Activated naive CD4-positive, alpha-beta T cell treated with anti-CD3 and anti-CD28 coated beads, Interleukin-2, amount 50 U/mL, for 24 hours (primary cell): ENCODE results near the gene HSD3B7.
"Not testable (repeated sequence)": the region's sequence is repeated elsewhere in the genome, so short reads cannot be mapped to it uniquely, and the experiment has no call there.

Experiments
- H3K27ac Mint-ChIP-seq: one replicate; pipeline ENCODE4 v1.8.0; 2021; ENCODE audit warnings: mild to moderate bottlenecking, mixed read lengths
- H3K27me3 Mint-ChIP-seq: one replicate; pipeline ENCODE4 v1.8.0; 2021; ENCODE audit warnings: mixed read lengths
- H3K36me3 Mint-ChIP-seq: one replicate; pipeline ENCODE4 v1.8.0; 2021; ENCODE audit warnings: mixed read lengths
- H3K4me1 Mint-ChIP-seq: one replicate; pipeline ENCODE4 v1.8.0; 2021; ENCODE audit warnings: mixed read lengths
- H3K4me3 Mint-ChIP-seq: one replicate; pipeline ENCODE4 v1.8.0; 2021; ENCODE audit warnings: mild to moderate bottlenecking, mixed read lengths
- H3K9me3 Mint-ChIP-seq: one replicate; pipeline ENCODE4 v1.8.0; 2021; ENCODE audit warnings: mixed read lengths

Gene HSD3B7

DNA sequence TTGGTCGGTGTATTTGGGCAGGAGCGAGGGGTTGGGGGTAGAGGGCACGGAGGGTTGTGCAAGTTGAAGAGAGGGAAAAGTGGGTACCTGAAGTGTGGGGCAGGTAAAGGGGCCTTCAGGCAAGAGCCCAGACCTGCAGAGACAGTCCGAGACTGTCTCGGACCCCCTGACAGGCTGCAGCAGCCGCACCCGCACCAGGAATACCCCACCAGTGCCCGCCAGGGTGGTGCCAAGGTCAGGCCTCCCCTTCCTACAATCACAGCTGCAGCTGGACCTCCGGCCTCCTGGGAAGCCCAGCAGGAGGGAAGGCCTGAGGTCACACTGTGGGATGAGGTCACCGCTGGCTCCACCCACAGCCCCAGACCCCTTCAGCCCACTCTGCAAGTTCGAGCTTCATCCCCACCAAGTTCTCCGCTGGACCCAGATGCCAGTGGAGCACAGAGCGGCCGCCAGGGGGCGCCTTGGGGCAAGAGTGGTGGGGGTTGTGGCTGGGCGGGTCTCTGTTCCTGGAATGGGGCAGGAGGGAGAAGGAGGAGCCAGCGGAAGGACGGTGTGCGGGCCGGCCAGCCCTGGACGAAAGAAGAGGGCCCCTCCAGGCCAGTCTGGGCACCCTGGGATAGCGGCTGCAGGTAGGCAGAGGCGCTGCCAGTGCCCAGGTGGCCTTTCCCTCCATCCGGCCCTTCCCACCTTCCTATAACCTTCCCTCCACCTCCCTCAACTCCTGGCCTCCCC, at the start of gene HSD3B7:
Gene HSD3B7, plus strand, starts transcription at position 539 of the 732 bp plus-strand sequence. CDS start 452 bp downstream, outside the sequence.
- Mint-ChIP-seq H3K36me3 (peaks cover 3% of the 10 kb centered on the region), H3K27me3 (no peaks in the 10 kb centered on the region), H3K9me3 (no peaks in the 10 kb centered on the region), H3K4me1 (no peaks in the 10 kb centered on the region), H3K4me3 (no peak within 1 kb of the TSS), H3K27ac (no peak within 1 kb of the TSS)

DNA sequence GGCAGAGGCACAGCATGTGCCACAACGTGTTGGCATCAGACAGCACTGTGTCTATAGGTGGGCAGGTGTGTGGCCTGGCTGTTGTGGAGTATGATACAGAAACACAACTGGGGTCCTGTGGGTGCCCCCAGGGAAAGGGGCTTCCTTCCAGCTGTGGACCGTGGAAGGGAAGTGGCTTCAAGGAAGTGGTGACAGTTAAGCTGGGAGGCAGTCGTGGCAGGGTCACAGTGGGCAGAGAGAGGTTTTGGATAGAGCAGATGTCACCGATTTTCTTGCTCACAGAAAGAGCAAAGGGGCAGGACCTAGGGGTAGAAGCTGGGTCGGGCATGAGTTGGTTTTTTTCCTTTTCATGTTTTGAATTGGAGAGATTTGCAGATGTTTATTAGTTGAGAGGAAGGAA, 47.3 kb upstream of the HSD3B7 start:
- no peaks in the 10 kb centered on the region for H3K27me3 Mint-ChIP-seq
- peaks cover 27% of the 10 kb centered on the region for H3K4me1 Mint-ChIP-seq
- no peak overlapping the region for H3K4me3 Mint-ChIP-seq
- H3K9me3 Mint-ChIP-seq, result no peaks in the 10 kb centered on the region
- H3K36me3 Mint-ChIP-seq, result no peaks in the 10 kb centered on the region
- no peak overlapping the region for H3K27ac Mint-ChIP-seq

DNA sequence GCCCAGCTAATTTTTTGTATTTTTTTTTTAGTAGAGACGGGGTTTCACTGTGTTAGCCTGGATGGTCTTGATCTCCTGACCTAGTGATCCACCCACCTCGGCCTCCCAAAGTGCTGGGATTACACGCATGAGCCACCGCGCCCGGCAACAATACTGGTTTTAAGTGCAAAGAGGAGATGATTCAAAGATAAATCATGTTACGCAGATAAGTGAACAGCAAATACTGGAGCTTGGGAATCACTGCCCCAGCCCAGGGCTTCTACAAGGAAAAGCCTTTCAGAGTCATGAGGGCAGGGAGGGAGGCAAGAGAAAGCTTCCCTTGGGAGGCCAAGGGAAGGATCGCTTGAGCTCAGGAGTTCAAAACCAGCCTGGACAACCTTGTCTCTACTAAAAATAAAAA, 45.4 kb upstream of the HSD3B7 start:
- H3K4me3 Mint-ChIP-seq, H3K27me3 Mint-ChIP-seq, H3K27ac Mint-ChIP-seq, H3K9me3 Mint-ChIP-seq, H3K36me3 Mint-ChIP-seq: not testable (repeated sequence)
- H3K4me1 Mint-ChIP-seq, result peaks cover 28% of the 10 kb centered on the region

DNA sequence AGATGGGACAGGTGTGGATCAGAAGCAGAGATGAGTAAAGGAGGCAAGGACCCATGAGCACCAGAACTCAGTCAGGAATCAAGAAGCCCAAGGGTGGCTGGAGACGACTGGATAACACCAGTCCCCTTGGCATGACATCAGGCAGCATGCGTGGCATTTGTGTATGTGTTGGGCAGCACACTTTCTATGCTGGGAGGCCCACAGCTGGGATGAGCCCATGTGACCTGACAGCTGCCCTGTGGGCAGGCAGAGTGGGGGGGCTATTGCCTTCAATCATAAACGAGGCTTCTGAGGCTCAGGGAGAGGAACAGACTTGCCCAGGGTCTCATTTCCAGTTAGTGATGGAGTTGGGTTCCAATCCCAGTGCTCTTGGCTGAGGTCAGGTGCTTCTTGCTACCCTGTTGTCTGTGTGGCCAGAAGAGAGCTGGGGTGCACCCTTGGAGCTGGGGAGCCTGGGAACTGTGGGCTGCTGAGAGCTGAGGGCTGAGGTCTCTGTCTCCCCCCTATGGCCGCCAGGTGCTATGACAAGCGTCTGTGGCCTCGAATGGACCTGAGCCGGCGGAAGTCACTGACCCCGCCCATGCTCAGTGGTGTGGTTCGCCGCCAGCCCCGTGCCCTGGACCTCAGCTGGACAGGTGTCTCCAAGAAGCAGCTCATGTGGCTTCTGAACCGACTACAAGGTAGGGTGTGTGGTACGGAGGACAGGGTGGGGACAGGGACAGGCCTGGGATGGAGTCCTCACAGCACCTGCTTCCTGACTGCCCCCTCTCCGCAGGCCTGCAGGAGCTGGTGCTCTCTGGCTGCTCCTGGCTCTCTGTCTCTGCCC, 43.2 kb upstream of the HSD3B7 start:
- no peak overlapping the region for H3K27ac Mint-ChIP-seq
- peaks cover 22% of the 10 kb centered on the region for H3K4me1 Mint-ChIP-seq
- H3K36me3 Mint-ChIP-seq, result peaks cover 9% of the 10 kb centered on the region

DNA sequence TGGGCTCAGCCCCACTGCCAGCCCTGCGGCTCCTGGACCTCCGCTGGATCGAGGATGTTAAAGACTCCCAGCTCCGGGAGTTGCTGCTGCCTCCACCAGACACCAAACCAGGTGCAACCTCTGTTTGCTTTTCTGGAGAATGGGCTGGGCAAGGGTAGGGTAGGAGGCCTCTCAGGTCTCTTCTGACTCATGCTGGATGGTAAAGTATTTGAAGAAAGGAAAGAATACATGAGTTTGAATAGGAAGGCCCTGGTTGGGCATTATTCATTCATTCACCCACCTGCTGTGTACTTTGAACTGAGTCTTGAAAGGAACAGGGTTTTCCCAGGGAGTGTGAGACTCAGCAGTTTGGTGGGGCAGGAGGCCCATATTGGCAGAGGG, 42.6 kb upstream of the HSD3B7 start:
- Mint-ChIP-seq H3K4me3 (no peak overlapping the region), H3K27ac (no peak overlapping the region), H3K27me3 (no peaks in the 10 kb centered on the region), H3K36me3 (peaks cover 9% of the 10 kb centered on the region), H3K4me1 (peaks cover 22% of the 10 kb centered on the region), H3K9me3 (no peaks in the 10 kb centered on the region)

More for the DNA sequence above, 43.2 kb upstream of the HSD3B7 start:
- no peak overlapping the region for H3K4me3 Mint-ChIP-seq
- H3K9me3 Mint-ChIP-seq, result no peaks in the 10 kb centered on the region
- H3K27me3 Mint-ChIP-seq, result no peaks in the 10 kb centered on the region

GRCh38 chr16:30944352-30944751, 40.7 kb upstream of the HSD3B7 start:
- peak overlapping the region; percentile 25 for H3K27ac Mint-ChIP-seq
- H3K4me3 Mint-ChIP-seq, result no peak overlapping the region
- H3K27me3 Mint-ChIP-seq, result no peaks in the 10 kb centered on the region
- H3K9me3 Mint-ChIP-seq, result no peaks in the 10 kb centered on the region
- peaks cover 22% of the 10 kb centered on the region for H3K4me1 Mint-ChIP-seq
- peaks cover 9% of the 10 kb centered on the region for H3K36me3 Mint-ChIP-seq

GRCh38 chr16:30946671-30947540, 38.1 kb upstream of the HSD3B7 start:
- no peaks in the 10 kb centered on the region for H3K9me3 Mint-ChIP-seq
- H3K4me3 Mint-ChIP-seq, result no peak overlapping the region
- no peaks in the 10 kb centered on the region for H3K27me3 Mint-ChIP-seq
- peaks cover 26% of the 10 kb centered on the region for H3K4me1 Mint-ChIP-seq
- peaks cover 9% of the 10 kb centered on the region for H3K36me3 Mint-ChIP-seq
- H3K27ac Mint-ChIP-seq, result no peak overlapping the region

GRCh38 chr16:30947541-30947858, 37.5 kb upstream of the HSD3B7 start:
- peaks cover 20% of the 10 kb centered on the region for H3K4me1 Mint-ChIP-seq
- peaks cover 9% of the 10 kb centered on the region for H3K36me3 Mint-ChIP-seq
- no peaks in the 10 kb centered on the region for H3K9me3 Mint-ChIP-seq
- H3K27me3 Mint-ChIP-seq, result no peaks in the 10 kb centered on the region
- H3K27ac Mint-ChIP-seq, result no peak overlapping the region
- H3K4me3 Mint-ChIP-seq, result no peak overlapping the region

- Mint-ChIP-seq H3K27me3 (no peaks in the 10 kb centered on the region), H3K4me3 (peak overlapping the region; percentile 7), H3K4me1 (peaks cover 15% of the 10 kb centered on the region), H3K36me3 (peaks cover 9% of the 10 kb centered on the region), H3K27ac (no peak overlapping the region), H3K9me3 (no peaks in the 10 kb centered on the region)
Observed at GRCh38 chr16:30947859-30948666, 36.9 kb upstream of the HSD3B7 start.

- Mint-ChIP-seq H3K4me1 (peaks cover 20% of the 10 kb centered on the region), H3K36me3 (peaks cover 7% of the 10 kb centered on the region), H3K4me3 (peak within 1 kb of the TSS; percentile 82), H3K27ac (no peak within 1 kb of the TSS), H3K9me3 (no peaks in the 10 kb centered on the region), H3K27me3 (no peaks in the 10 kb centered on the region)
Observed at GRCh38 chr16:30948667-30949649, 36.0 kb upstream of the HSD3B7 start, which contains the start of gene ORAI3. TSS of gene ORAI3 (plus strand) at chr16:30949068. CDS start at chr16:30949290, 222 bp downstream.

- Mint-ChIP-seq H3K9me3 (no peaks in the 10 kb centered on the region), H3K4me3 (peak overlapping the region; percentile 82), H3K36me3 (peaks cover 2% of the 10 kb centered on the region), H3K27me3 (no peaks in the 10 kb centered on the region), H3K27ac (no peak overlapping the region), H3K4me1 (peaks cover 20% of the 10 kb centered on the region)
Observed at GRCh38 chr16:30949650-30950515, 35.1 kb upstream of the HSD3B7 start.

- peaks cover 20% of the 10 kb centered on the region for H3K4me1 Mint-ChIP-seq
- H3K27ac Mint-ChIP-seq, result no peak overlapping the region
- peaks cover 2% of the 10 kb centered on the region for H3K36me3 Mint-ChIP-seq
Observed at GRCh38 chr16:30950516-30951065, 34.4 kb upstream of the HSD3B7 start.

DNA sequence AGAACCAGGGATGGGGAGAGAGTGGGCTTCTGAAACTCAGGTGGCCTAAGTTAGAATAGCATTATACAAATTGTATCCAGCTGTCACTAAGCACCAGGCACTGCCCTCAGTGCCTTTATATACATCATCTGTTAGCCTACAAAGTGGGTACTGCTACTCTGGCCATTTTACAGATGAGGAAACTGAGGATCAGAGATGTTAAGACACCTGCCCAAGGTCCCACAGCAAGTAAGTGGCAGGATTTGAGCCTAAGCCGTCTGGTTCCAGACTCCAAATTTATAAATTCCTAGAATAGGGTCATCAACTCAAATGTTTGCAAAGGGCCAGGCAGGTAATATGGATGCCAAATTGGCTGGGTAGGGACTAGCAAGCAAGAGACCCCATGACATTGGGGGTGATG, 33.8 kb upstream of the HSD3B7 start:
- H3K27ac Mint-ChIP-seq, result no peak overlapping the region
- no peaks in the 10 kb centered on the region for H3K36me3 Mint-ChIP-seq
- H3K27me3 Mint-ChIP-seq, result no peaks in the 10 kb centered on the region
- no peak overlapping the region for H3K4me3 Mint-ChIP-seq
- peaks cover 23% of the 10 kb centered on the region for H3K4me1 Mint-ChIP-seq
- no peaks in the 10 kb centered on the region for H3K9me3 Mint-ChIP-seq

More at GRCh38 chr16:30950516-30951065, 34.4 kb upstream of the HSD3B7 start:
- no peaks in the 10 kb centered on the region for H3K27me3 Mint-ChIP-seq
- H3K9me3 Mint-ChIP-seq, result no peaks in the 10 kb centered on the region
- peak overlapping the region; percentile 82 for H3K4me3 Mint-ChIP-seq
